B cell (primary cell): ENCODE data around the gene NLRP10. TPM values are rescaled to one million over a fixed set of nuclear protein-coding genes. Genes with fewer than 3 reads are reported as not detected.
A peak's percentile ranks its signal among the peaks of the same experiment; 100 is the strongest.

ENCODE experiments used
- ATAC-seq: fragments of 200-7000 bp; cut with Tn5 transposase; one replicate; pipeline ENCODE4 v1.10.0; 2021; ENCODE audit warnings: low read depth, mild to moderate bottlenecking, moderate number of reproducible peaks, moderate library complexity
- CTCF ChIA-PET: fragments of 350-600 bp; sonication (Branson Sonifier 250); formaldehyde crosslinking; loops from one replicate; lab custom pipeline; 2021; ENCODE audit warnings: antibody characterized with exemption, inconsistent platforms; lab: Charles Lee
- POLR2A ChIA-PET: fragments of 350-600 bp; sonication (Branson Sonifier 250); formaldehyde crosslinking; loops from one replicate; lab custom pipeline; 2021; ENCODE audit warnings: antibody characterized with exemption; lab: Charles Lee
- DNase-seq: peaks from one replicate; pipeline ENCODE4 v3.0.0; 2013
- H2AFZ ChIP-seq: 2 replicates; pipeline ENCODE4 v1.6.1; 2012; ENCODE audit warnings: mild to moderate bottlenecking, low read depth, low read length; ENCODE audit not compliant: insufficient read depth, poor library complexity, severe bottlenecking
- H3K27ac ChIP-seq, 2 donors: 1 replicate in 1 of 2; 2 replicates in 1 of 2; pipeline ENCODE4 v1.5.1; 2012 to 2013; ENCODE audit warnings: low read length in 2 of 2, mild to moderate bottlenecking in 2 of 2, moderate library complexity in 1 of 2
- H3K27me3 ChIP-seq, 4 experiments: fragments of 200-600 bp in 1 of 4; sonication (generic) in 1 of 4; replicated peaks in 1 of 4; 1 replicate in 2 of 4; 2 replicates in 2 of 4; pipeline versions ENCODE4 v1.6.1 to v1.7.0; 2013 to 2016; ENCODE audit warnings: low read length in 3 of 4, mild to moderate bottlenecking in 2 of 4, mixed read lengths in 1 of 4, moderate library complexity in 1 of 4; ENCODE audit not compliant: insufficient read depth in 4 of 4, control insufficient read depth in 3 of 4; ENCODE audit errors: control extremely low read depth in 1 of 4
- H3K36me3 ChIP-seq, 2 experiments: replicated peaks in 1 of 2; 1 replicate in 1 of 2; 2 replicates in 1 of 2; pipeline versions ENCODE4 v1.6.1 to v1.7.1; 2013; ENCODE audit warnings: low read length in 1 of 2; ENCODE audit not compliant: insufficient read depth in 2 of 2, control insufficient read depth in 1 of 2; ENCODE audit errors: control extremely low read depth in 1 of 2, extremely low read depth in 1 of 2
- H3K4me1 ChIP-seq, 2 donors: fragments of 200-600 bp in 1 of 2; sonication (generic) in 1 of 2; 1 replicate in 1 of 2; 2 replicates in 1 of 2; pipeline versions ENCODE4 v1.5.1 to v1.6.1; 2013 to 2017; ENCODE audit warnings: low read length in 2 of 2; ENCODE audit not compliant: control insufficient read depth in 2 of 2, insufficient read depth in 2 of 2
- H3K4me2 ChIP-seq: replicated peaks from 2 replicates; pipeline ENCODE3; 2012; ENCODE audit warnings: mild to moderate bottlenecking, low read depth, low read length; ENCODE audit not compliant: poor library complexity, severe bottlenecking
- H3K4me3 ChIP-seq, 5 experiments: fragments of 200-600 bp in 1 of 5; sonication (generic) in 1 of 5; 1 replicate in 3 of 5; 2 replicates in 2 of 5; pipeline versions ENCODE4 v1.5.1 to v1.7.0; 2011 to 2016; ENCODE audit warnings: low read length in 4 of 5, mild to moderate bottlenecking in 4 of 5, low read depth in 2 of 5, control low read depth in 1 of 5, moderate library complexity in 1 of 5; ENCODE audit not compliant: insufficient read depth in 1 of 5; ENCODE audit errors: control extremely low read depth in 1 of 5, extremely low read depth in 1 of 5
- H3K79me2 ChIP-seq: fragments of 200-600 bp; sonication (generic); one replicate; pipeline ENCODE4 v1.6.0; 2016; ENCODE audit warnings: low read length; ENCODE audit not compliant: control insufficient read depth, insufficient read depth
- H3K9ac ChIP-seq: fragments of 200-600 bp; sonication (generic); 2 replicates; pipeline ENCODE4 v1.6.1; 2017; ENCODE audit warnings: mild to moderate bottlenecking, low read length, moderate library complexity
- H3K9me3 ChIP-seq, 3 donors: one replicate each; pipeline versions ENCODE4 v1.6.1 to v1.7.1; 2013; ENCODE audit warnings: low read length in 2 of 3; ENCODE audit not compliant: control insufficient read depth in 2 of 3, insufficient read depth in 1 of 3; ENCODE audit errors: control extremely low read depth in 1 of 3
- H4K20me1 ChIP-seq: 2 replicates; pipeline ENCODE4 v1.6.0; 2012; ENCODE audit warnings: mild to moderate bottlenecking, low read length; ENCODE audit not compliant: insufficient read depth, control insufficient read depth, poor library complexity, severe bottlenecking
- H3K27ac Mint-ChIP-seq: one replicate; pipeline ENCODE4 v1.8.0; 2021; ENCODE audit warnings: mixed read lengths
- H3K27me3 Mint-ChIP-seq: one replicate; pipeline ENCODE4 v1.8.0; 2021; ENCODE audit warnings: mixed read lengths
- H3K4me1 Mint-ChIP-seq: one replicate; pipeline ENCODE4 v1.8.0; 2021; ENCODE audit warnings: mixed read lengths
- H3K4me3 Mint-ChIP-seq: one replicate; pipeline ENCODE4 v1.8.0; 2021; ENCODE audit warnings: mixed read lengths
- H3K9me3 Mint-ChIP-seq: one replicate; pipeline ENCODE4 v1.8.0; 2022; ENCODE audit warnings: mixed read lengths; ENCODE audit not compliant: insufficient read depth
- CTCF ChIP-seq: fragments of 200-600 bp; IDR thresholded peaks from one replicate; pipeline ENCODE4 v1.8.0; 2022; ENCODE audit warnings: antibody characterized with exemption, mild to moderate bottlenecking
- EZH2 ChIP-seq: IDR thresholded peaks from 2 replicates; pipeline ENCODE4 v1.6.1; 2012; ENCODE audit warnings: borderline replicate concordance, low read depth, mild to moderate bottlenecking, moderate library complexity, low read length; ENCODE audit not compliant: insufficient read depth, poor library complexity, severe bottlenecking
- WGBS: methylation state at CpG from one replicate; pipeline ENCODE4 v1.1.5; 2013; ENCODE audit warnings: missing lambda C conversion rate; ENCODE audit not compliant: insufficient coverage; 5-methylcytosine and 5-hydroxymethylcytosine counted together
- intact Hi-C: fragments of 100-400 bp; cut with micrococcal nuclease; formaldehyde crosslinking; loops from one replicate; pipeline ENCODE4 v1.10.0; 2022
- polyA plus RNA-seq: library from polyadenylated mRNA; depleted of rRNA; stranded (reverse); fragments of >200 nt; gene quantifications from 2 replicates; pipeline ENCODE4 v1.2.3, GENCODE V29; 2012
- total RNA-seq, 2 donors: library from RNA; stranded (reverse); fragments of 120-200 nt in 1 of 2; gene quantifications; 1 replicate in 1 of 2; 2 replicates in 1 of 2; pipeline versions ENCODE4 v1.2.3 to v1.2.4, GENCODE V29; 2013 to 2022

NLRP10 gene
- total and polyA plus RNA-seq, 2 donors (not counting 1 experiment from before 2014, with no cell fraction given): not detected

GRCh38 chr11:8002676-8003075 is 37.4 kb upstream of the NLRP10 start:
- TF ChIP-seq EZH2 (no peak), CTCF (no peak)
- H3K9me3 ChIP-seq: no peaks in the 10 kb centered on the region
- H3K27ac ChIP-seq: no peak overlapping the region
- H3K4me2 ChIP-seq: no peak overlapping the region
- no peaks in the 10 kb centered on the region for H3K27me3 ChIP-seq
- CTCF ChIA-PET: interaction anchor here (0.7 kb wide), 1 partner anchor 99 kb away, joined by 3 read pairs; no protein-coding TSS in a partner anchor
- H3K4me3 ChIP-seq: no peak overlapping the region
- no peaks in the 10 kb centered on the region for H3K27me3 Mint-ChIP-seq
- no peaks in the 10 kb centered on the region for H3K4me1 Mint-ChIP-seq
- no peaks in the 10 kb centered on the region for H3K79me2 ChIP-seq
- H3K9me3 Mint-ChIP-seq: no peaks in the 10 kb centered on the region
- peaks cover 5 to 15% of the 10 kb centered on the region in 2 experiments for H3K36me3 ChIP-seq
- POLR2A ChIA-PET: no interaction called here
- no peaks in the 10 kb centered on the region for H3K4me1 ChIP-seq
- intact Hi-C loops: no loop called here
- ATAC-seq: no peak
- 67% methylated on average over 1 of the region's 1 CpG for WGBS
- H4K20me1 ChIP-seq: no peaks in the 10 kb centered on the region
- H2AFZ ChIP-seq: no peak overlapping the region
- H3K9ac ChIP-seq: no peak overlapping the region
- H3K4me3 Mint-ChIP-seq: no peak overlapping the region
- H3K27ac Mint-ChIP-seq: peak overlapping the region; percentile 4
- DNase-seq: no peak

- no peak overlapping the region for H3K4me3 ChIP-seq
- Mint-ChIP-seq H3K4me1 (no peaks in the 10 kb centered on the region), H3K27me3 (no peaks in the 10 kb centered on the region), H3K27ac (no peak overlapping the region), H3K9me3 (no peaks in the 10 kb centered on the region), H3K4me3 (no peak overlapping the region)
- ChIA-PET POLR2A (no interaction called here), CTCF (interaction anchor here (1.3 kb wide), 1 partner anchor 33 kb away, joined by 5 read pairs; no protein-coding TSS in a partner anchor)
- TF ChIP-seq CTCF (no peak), EZH2 (no peak)
- H3K79me2 ChIP-seq: no peaks in the 10 kb centered on the region
- no peak overlapping the region for H2AFZ ChIP-seq
- H3K27me3 ChIP-seq: no peaks in the 10 kb centered on the region
- ATAC-seq: no peak
- H3K9ac ChIP-seq: no peak overlapping the region
- no CpG with 5 or more reads among the region's 5 CpGs for WGBS
- H3K4me1 ChIP-seq: no peaks in the 10 kb centered on the region
- DNase-seq: no peak
- H3K36me3 ChIP-seq: peaks cover 8 to 38% of the 10 kb centered on the region in 2 experiments
- no peaks in the 10 kb centered on the region for H3K9me3 ChIP-seq
- no peak overlapping the region for H3K4me2 ChIP-seq
- no peaks in the 10 kb centered on the region for H4K20me1 ChIP-seq
- H3K27ac ChIP-seq: no peak overlapping the region
- intact Hi-C loops: no loop called here
Measured at GRCh38 chr11:8000390-8000789, 35.1 kb upstream of the NLRP10 start.
